ENCODE results near the gene ZNF628. TPM values are rescaled to one million over a fixed set of nuclear protein-coding genes. Genes with fewer than 3 reads are reported as not detected.
"Not testable (repeated sequence)": the region's sequence is repeated elsewhere in the genome, so short reads cannot be mapped to it uniquely, and the experiment has no call there.

ZNF628 gene
- total and polyA plus RNA-seq, 10 donors, result 1.4 to 13.6 (median 7.9) TPM

DNA sequence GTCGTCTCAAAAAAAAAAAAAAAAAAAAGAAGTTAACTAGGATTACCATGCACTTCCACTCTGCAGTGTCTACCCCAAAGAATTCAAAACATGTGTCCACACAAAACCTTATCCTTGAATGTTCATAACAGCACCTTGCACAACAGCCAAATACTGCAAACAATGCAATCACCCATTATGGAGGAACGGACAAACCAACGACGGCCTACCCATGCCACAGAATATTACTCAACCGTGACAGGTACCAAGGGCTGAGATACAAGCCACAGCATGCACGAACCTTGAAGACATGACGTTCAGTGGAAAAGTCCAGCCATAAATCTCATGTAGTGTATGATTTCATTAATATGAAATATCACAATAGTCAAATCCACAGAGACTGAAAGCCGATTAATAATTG is 30.4 kb upstream of the ZNF628 start:
- Histone ChIP-seq H3K4me3 (no peak overlapping the region), H3K36me3 (no peaks in the 10 kb centered on the region), H3K27ac (no peak overlapping the region), H3K27me3 (replicated peaks in 1 of 7) (peaks cover 3 to 87% (median 52%) of the 10 kb centered on the region in 7 donors), H3K9me3 (no peaks in the 10 kb centered on the region), H3K4me1 (peaks cover 8 to 26% (median 17%) of the 10 kb centered on the region in 6 donors)
- intact Hi-C loops (cut with DNase I; ENCODE audit: low total_unique reads), result no loop called here
- 52 to 74% (median 58%) methylated on average over 8 of the region's 8 CpGs for WGBS, 5 donors
- no peak for DNase-seq
- TF ChIP-seq, protein P1, sequence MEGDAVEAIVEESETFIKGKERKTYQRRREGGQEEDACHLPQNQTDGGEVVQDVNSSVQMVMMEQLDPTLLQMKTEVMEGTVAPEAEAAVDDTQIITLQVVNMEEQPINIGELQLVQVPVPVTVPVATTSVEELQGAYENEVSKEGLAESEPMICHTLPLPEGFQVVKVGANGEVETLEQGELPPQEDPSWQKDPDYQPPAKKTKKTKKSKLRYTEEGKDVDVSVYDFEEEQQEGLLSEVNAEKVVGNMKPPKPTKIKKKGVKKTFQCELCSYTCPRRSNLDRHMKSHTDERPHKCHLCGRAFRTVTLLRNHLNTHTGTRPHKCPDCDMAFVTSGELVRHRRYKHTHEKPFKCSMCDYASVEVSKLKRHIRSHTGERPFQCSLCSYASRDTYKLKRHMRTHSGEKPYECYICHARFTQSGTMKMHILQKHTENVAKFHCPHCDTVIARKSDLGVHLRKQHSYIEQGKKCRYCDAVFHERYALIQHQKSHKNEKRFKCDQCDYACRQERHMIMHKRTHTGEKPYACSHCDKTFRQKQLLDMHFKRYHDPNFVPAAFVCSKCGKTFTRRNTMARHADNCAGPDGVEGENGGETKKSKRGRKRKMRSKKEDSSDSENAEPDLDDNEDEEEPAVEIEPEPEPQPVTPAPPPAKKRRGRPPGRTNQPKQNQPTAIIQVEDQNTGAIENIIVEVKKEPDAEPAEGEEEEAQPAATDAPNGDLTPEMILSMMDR (IDR thresholded peaks at IDR 0.05 in 8 of 11, conservative IDR thresholded peaks at IDR 0.05 in 3 of 11), result no peak
- no peak for TF ChIP-seq POLR2AphosphoS5 (IDR thresholded peaks at IDR 0.05)
- no peak for TF ChIP-seq POLR2A (IDR thresholded peaks at IDR 0.05)

DNA sequence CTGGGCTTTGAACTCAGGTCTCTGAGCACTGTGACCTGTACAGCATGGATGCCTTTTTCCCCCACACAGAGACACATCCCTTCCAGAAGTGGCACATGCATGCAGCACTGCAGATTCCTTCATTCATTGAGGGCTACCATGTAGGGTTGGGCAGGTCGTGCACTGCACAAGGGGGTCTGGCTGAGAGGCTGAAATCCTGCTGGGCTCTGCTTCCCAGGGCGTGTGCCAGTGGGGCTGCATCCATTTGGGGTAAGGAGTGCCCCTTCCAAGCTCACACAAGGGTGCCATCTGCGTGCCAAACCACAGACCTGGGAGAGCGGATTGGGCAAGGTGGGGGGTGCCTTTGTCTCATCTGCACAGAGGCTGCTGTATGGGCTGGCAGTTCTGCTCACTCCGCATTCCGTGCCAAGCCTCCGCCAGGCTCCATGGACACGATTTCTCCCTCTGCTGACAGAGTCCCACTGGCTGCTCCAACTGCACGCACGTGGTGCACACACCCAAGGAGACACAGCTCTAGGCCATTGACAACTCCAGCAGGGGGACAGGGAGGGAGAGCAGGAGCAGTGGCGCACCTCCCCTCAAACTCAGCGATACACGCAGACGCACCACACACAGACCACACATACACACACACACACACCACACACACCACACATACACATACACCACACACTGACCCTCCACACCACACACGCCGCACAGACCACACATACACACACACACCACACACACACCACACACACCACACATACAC is 28.8 kb upstream of the ZNF628 start:
- H3K9me3 ChIP-seq, result no peaks in the 10 kb centered on the region
- peaks cover 8 to 87% (median 52%) of the 10 kb centered on the region in 7 donors for H3K27me3 ChIP-seq (replicated peaks in 1 of 7)
- peaks cover 10 to 27% (median 17%) of the 10 kb centered on the region in 6 donors for H3K4me1 ChIP-seq
- no peak overlapping the region for H3K27ac ChIP-seq
- no peak for DNase-seq
- 27 to 42% (median 41%) methylated on average over 15 to 16 of the region's 16 CpGs for WGBS, 5 donors
- H3K4me3 ChIP-seq, result no peak overlapping the region
- TF ChIP-seq, protein P1 (IDR thresholded peaks at IDR 0.05 in 8 of 11, conservative IDR thresholded peaks at IDR 0.05 in 3 of 11), result no peak
- TF ChIP-seq POLR2A (IDR thresholded peaks at IDR 0.05), result no peak
- TF ChIP-seq POLR2AphosphoS5 (IDR thresholded peaks at IDR 0.05), result no peak
- H3K36me3 ChIP-seq, result no peaks in the 10 kb centered on the region
- intact Hi-C loops (cut with DNase I; ENCODE audit: low total_unique reads), result no loop called here

DNA sequence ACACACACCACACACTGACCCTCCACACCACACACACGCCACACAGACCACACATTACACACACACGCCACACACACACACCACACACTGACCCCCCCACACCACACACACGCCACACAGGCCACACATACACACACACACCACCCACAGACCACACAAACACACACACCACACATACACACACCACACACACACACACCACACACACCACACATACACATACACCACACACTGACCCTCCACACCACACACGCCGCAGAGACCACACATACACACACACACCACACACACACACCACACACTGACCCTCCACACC is 28.3 kb upstream of the ZNF628 start:
- H3K4me3 ChIP-seq; DNase-seq; intact Hi-C loops (cut with DNase I; ENCODE audit: low total_unique reads); H3K9me3 ChIP-seq; H3K27ac ChIP-seq; H3K36me3 ChIP-seq: not testable (repeated sequence)
- H3K4me1 ChIP-seq, result peaks cover 10 to 27% (median 19%) of the 10 kb centered on the region in 6 donors
- H3K27me3 ChIP-seq (replicated peaks in 1 of 7), result peaks cover 8 to 87% (median 51%) of the 10 kb centered on the region in 7 donors
- WGBS, 5 donors, result 84 to 91% (median 87%) methylated on average over 5 of the region's 5 CpGs

DNA sequence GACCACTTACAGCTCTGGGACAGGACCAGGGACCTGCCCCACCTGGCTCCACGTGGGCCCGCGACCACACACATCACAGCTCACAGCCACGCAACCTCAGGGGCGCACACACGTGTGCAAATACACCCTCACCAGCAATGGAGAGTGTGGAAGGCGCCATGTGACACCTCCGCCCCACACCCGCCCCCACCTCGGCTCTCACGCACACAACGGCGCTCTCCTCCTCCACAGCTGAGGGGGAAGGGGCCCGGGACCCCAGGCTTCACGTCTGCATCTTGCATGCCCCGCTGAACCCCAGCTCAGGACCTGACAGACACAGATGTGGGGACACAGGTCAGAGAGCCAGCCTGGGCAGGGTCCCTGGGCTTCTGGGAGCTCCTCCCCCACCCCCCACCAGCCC is 26.9 kb upstream of the ZNF628 start:
- Histone ChIP-seq H3K4me3 (no peak overlapping the region), H3K9me3 (no peaks in the 10 kb centered on the region), H3K27ac (no peak overlapping the region), H3K36me3 (peaks cover 0 to 9% (median 3%) of the 10 kb centered on the region in 6 donors), H3K4me1 (peaks cover 10 to 24% (median 20%) of the 10 kb centered on the region in 6 donors), H3K27me3 (replicated peaks in 1 of 7) (peaks cover 8 to 76% (median 40%) of the 10 kb centered on the region in 7 donors)
- DNase-seq, result no peak
- intact Hi-C loops (cut with DNase I; ENCODE audit: low total_unique reads), result no loop called here
- TF ChIP-seq POLR2AphosphoS5 (IDR thresholded peaks at IDR 0.05) (no peak), POLR2A (IDR thresholded peaks at IDR 0.05) (no peak)
- TF ChIP-seq, protein P1 (IDR thresholded peaks at IDR 0.05 in 8 of 11, conservative IDR thresholded peaks at IDR 0.05 in 3 of 11), result no peak
- WGBS, 5 donors, result 37 to 46% (median 39%) methylated on average over 6 to 16 of the region's 16 CpGs

All from spleen (tissue), 11 donors.